GM20431 (cell line): Measurements from ENCODE around the gene ACOT7.
"Not testable (repeated sequence)": the region's sequence is repeated elsewhere in the genome, so short reads cannot be mapped to it uniquely, and the experiment has no call there.

Experiments used
- in situ Hi-C: fragments of 300-500 bp; cut with MseI, MboI; formaldehyde crosslinking; loops from one replicate; pipeline ENCODE4 v1.15.0; 2020; ENCODE audit warnings: low sequenced_read_pairs; ENCODE audit not compliant: unreplicated experiment

ACOT7 gene

DNA sequence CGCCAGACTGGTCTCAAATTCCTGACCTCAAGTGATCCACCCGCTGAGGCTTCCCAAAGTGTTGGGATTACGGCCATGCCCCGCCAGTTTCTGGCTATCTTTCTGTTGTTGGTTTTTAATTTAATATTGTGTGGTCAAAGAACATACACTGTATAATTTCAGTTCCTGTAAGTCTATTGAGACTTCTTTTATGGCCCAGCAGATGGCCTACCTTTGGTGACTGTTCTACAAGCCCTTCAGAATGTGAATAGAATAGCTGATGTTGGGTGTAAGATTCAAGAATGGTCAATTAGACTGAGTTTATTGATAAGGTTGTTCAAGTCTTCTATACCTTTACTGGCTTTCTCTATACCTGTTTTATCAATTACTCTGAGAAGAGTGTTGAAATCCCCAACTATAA is 15.5 kb upstream of the ACOT7 start:
- in situ Hi-C loops: loop anchor here (10.0 to 25.0 kb wide), 2 partner anchors 54 to 147 kb away; partner anchors contain the start of gene GPR153

DNA sequence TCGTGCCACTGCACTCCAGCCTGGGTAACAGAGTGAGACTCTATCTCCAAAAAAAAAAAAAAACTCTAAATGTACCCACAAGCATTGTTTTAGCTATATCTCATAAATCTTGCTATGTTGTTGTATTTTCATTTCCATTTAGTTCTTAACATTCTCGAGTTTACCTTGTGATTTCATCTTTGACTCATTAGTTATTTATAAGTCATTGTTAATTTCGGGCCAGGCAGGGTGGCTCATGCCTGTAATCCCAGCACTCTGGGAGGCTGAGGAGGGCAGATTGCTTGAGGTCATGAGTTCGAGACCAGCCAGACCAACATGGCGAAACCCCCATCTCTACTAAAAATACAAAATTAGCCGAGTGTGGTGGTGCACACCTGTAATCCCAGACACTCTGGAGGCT is 14.5 kb upstream of the ACOT7 start:
- in situ Hi-C loops: loop anchor here (10.0 to 25.0 kb wide), 2 partner anchors 53 to 146 kb away; partner anchors contain the start of gene GPR153

DNA sequence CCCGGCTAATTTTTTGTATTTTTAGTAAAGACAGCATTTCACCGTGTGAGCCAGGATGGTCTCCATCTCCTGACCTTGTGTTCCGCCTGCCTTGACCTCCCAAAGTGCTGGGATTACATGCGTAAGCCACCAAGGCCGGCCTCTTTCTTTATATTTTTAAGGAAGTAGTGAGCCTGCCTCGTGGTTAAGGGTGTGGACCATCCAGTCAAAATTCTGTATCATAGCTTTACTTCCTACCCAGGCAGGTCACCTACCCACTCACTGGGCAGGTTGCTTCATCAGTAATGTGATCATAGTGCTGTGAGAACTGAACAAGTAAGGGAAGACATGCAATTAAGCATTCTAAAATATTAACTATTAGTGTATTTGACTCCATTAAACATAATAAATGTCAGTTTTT is 8.1 kb upstream of the ACOT7 start:
- in situ Hi-C loops: loop anchor here (10.0 to 25.0 kb wide), 2 partner anchors 47 to 139 kb away; partner anchors contain the start of gene GPR153

DNA sequence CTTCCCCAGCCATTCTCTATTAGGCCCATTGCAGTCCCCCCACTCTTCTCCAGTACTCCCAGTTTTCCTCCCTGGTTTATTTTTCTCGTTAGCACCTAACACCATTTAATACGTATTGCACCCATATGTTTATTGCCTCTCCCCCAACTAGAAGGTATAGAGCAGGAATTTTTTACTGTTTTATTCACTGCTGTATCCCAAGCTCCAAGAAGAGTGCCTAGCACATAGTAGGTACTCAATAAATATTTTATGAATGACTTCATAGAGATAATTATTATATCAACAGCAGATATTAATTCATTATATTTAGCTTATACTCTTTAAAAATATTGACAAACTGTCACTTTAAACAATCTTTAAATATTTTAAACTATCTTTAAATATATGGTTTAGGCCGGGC is 5.7 kb upstream of the ACOT7 start:
- in situ Hi-C loops: no loop called here

DNA sequence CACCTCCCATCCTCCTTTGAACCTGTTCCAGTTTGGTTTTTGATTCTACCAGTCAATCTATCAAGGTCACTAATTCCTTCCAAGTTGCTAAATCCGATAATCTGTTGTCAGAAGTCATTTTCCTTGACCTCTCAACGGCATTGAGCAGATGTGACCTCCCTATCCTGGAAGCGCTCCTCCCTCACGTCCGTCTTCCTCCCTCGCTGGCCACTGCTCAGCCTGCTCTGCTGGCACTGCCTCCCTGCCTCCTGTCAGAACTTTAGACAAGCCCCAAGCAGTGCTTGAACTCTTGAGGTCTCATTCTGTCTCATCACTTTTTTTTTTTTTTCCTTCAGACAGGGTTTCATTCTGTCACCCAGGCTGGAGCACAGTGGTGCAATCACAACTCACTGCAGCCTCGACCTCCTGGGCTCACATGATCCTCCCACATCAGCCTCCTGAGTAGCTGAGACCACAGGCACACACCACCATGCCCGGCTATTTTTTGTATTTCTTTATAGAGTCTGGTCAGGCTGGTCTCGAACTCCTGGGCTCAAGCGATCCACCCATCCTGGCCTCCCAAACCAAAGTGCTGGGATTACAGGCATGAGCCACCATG is 4.4 kb upstream of the ACOT7 start:
- in situ Hi-C loops: no loop called here

DNA sequence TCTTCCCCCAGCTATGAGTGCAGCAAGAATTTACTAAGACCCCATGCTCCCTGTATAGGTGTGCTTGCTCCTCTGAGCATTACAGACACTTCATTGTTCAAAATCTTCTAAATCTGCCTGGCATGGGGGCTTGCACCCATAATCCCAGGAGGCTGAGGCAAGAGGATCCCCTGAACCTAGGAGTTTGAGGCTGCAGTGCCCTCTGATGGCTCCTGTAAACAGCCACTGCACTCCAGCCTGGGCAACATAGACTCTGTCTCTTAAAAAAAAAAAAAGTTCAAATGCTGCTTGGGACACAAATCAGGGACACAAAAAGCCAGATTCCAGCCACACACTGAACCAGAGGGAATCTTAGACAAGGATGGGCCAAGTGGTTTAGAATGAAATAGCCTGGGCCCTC is 3.4 kb upstream of the ACOT7 start:
- in situ Hi-C loops: no loop called here

DNA sequence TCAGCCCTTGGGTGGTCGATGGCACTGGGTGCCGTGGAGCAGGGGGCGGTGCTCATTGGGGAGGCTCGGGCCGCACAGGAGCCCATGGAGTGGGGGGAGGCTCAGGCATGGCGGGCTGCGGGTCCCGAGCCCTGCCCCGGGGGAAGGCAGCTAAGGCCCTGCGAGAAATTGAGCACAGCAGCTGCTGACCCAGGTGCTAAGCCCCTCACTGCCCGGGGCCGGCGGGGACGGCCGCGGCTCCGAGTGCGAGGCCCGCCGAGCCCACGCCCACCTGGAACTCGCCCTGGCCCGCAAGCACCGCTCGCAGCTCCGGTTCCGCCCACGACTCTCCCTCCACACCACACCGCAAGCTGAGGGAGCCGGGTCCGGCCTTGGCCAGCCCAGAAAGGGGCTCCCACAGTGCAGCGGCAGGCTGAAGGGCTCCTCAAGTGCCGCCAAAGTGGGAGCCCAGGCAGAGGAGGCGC is 2.2 kb upstream of the ACOT7 start:
- in situ Hi-C loops: not testable (repeated sequence)

DNA sequence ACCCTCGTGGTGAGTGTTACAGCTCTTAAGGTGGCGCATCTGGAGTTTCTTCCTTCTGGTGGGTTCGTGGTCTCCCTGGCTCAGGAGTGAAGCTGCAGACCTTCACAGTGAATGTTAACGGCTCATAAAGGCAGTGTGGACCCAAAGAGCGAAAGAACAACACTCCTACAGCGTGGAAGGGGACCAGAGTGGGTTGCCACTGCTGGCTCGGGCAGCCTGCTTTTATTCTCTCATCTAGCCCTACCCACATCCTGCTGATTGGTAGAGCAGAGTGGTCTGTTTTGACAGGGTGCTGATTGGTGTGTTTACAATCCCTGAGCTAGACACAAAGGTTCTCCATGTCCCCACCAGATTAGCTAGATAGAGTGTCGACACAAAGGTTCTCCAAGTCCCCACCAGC is 1.6 kb upstream of the ACOT7 start:
- in situ Hi-C loops: not testable (repeated sequence)

DNA sequence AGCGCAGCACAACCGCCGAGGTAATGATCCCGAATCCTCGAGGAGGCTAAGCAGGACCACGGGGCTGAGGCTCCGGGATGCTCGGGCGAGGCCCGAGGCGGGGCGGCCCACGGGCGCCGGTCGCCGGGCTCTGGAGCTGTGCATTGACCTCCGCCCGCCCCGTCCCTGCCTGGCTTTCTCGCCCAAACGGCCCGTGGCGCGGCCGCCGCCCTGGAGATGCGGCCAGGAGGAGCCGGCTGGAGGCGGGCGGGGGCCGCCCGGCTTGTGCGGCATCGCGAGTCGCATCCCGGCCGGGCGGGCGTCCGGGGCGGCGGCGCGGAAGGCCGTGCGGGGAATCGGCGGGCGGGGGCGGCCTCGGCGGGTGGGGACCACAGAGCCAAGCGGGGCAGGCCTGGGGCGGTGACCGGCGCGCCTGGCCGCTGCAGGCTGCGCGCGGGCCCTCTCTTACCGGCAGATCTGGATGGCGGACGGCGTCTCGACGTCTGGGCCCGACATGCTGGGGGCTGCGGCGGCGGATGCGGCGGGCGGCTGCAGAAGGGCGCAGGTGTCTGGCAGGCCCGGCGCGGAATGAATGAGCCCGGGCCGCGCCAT is 663 bp downstream of the ACOT7 start:
- in situ Hi-C loops: no loop called here

DNA sequence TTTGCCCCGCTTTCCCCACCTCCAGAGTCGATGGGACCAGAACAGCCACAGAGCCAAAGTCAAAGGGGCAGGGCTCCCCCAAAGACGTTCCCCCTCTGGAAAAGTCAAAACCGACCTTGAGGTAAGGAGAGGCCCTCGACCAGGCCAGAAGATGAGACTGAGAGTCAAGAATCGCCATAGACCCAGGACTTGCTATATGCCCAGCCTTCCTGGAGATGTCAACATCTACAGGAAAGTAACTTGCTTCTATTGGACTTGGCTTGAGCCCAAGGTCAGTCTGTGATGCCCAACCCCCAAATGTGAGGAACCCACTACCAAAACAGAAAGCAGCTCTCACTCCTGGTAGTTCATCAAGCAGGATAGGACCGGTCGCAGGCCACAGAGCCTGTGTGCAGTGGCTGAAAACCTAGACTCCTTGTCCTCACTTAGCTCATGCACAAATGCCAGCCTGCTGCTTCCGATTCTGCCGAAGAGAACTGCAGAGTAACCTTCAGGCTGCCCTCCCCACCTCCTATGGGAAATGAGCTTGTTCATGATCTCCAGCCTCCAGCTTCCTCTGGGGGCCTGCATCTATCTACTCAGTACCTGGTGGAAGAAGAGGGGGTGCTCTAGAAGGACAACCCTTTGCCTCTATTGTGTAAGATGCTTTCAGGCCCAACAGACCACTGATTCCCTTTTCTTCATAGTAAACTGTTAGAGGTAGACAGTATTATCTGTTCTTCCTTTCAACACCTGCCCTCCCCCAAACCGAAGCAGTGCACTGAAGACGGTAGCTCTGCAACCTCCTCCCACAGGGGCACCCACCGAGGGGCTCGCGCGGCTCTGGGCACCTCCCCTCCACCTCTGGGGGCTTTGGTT is 1.4 kb downstream of the ACOT7 start:
- in situ Hi-C loops: no loop called here

DNA sequence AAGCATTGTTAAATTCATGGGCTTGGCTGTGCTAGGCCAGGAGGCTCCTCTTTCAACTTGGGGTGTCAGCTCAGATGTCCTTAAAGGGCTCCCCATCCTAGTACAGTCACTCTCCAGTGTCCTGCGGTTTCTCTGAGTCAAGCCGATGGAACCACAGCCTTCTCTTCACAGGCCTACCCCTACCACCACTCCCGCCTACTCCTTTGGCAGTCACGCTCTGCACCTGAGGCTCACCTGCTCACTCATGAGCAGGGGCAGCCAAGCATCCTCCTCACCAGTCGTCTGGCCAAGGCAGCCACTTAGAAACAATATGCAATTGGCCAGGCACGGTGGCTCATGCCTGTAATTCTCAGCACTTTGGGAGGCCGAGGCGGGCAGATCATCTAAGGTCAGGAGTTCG is 3.6 kb downstream of the ACOT7 start:
- in situ Hi-C loops: no loop called here

DNA sequence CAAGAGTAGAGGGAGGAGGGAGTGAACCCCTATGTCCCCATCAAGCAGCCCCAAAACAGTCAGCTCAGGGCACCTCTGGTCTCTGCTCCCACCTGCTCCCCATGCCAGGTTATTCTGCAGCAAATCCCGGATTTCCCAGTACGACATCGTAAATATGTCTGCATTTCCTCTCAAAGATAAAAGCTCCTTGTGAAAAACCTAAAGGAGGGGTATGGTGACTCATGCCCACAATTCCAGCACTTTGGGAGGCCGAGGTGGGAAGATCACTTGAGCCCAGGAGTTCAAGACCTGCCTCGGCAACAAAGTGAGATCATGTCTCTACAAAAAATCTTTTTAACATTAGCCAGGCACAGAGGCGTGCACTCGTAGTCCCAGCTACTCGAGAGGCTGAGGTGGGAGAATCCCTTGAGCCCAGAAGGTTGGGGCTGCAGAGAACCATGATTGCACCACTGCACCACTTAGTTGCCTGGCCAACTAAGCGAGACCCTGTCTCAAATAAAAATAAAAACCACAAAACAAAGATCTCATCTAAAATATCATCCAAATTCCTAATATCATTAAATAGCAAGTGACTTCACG is 7.1 kb downstream of the ACOT7 start:
- in situ Hi-C loops: no loop called here

DNA sequence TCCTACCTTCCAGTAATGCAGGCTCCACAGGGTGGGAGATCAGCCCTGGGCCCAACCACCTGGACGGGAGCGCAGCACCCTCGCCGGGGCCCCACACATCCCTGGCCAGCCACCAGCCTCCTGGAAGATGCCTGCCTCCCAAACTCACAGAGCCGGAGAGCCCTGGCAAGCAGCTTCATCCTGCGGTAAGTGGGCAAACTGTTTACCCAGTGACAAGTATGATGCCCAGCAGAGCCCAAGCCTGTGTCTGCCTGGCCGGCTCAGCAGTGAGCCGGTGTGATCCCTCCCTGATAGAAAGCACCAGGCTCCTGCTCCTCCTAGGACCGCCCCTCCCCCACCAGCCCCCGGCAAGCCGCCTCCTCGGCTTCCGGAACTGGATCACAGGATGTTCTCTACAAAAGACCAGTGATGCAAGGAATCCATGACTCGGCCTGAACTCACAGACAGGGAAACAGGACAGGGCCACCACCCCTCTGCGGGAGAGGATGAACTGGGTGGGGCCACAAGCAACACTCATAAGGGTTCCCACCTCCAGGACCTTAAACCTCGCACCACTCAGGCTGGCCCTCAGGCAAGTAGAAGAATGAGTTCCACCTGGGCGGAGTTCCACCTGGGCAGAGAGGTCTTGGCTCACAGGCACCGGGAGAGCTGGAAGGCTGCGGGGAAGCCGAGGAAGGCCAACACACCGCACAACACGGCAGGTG is 7.9 kb downstream of the ACOT7 start:
- in situ Hi-C loops: no loop called here

DNA sequence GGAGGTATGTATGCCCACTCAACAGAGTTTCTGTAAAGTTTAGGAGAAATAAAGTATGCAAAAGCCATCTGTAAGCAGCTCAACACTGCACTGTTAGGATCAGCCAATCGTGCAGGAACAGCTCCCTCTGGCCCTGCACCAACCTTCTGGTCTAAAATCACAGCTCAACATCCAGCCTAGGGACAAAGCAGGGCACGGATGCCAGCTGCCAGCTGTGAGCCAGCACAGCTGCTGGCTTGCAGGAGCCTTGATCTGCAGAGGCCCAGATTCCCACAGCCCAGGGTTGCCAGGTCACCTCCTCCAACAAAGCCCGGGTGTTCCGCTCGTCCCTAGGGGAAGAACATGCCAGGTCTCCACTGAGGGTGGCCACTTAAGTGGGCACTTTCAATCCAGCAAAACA is 8.6 kb downstream of the ACOT7 start:
- in situ Hi-C loops: no loop called here

DNA sequence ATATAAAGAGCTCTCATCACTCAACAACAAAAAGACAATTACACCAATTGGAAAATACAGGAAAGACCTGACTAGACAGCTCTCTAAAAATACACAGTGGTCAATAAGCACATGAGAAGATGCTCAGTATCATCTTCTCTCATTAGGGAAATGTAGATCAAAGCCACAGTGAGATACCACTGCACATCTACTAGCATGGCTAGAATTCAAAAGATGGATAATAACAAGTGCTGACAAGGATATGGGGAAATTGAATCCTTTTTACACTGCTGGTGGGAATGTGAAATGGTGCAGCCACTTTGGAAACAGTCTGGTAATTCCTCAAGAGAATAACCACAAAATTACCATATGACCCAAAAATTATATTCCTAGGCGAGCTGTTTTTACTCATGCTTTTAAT is 9.4 kb downstream of the ACOT7 start:
- in situ Hi-C loops: no loop called here

DNA sequence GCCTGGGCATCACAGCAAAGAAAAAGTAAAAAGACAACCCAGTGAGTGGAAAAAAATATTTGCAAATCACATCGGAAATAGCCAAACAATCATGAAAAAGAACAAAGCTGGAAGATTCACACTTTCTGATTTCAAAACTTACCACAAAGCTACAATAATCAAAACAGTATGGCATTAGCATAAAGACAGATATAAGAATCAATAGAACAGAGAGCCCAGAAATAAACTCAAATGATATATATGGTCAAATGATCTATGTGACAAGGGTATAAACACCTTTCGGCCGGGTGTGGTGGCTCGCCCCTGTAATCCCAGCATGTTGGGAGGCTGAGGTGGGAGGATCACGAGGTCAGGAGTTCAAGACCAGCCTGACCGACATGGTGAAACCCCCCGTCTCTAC is 13.5 kb downstream of the ACOT7 start:
- in situ Hi-C loops: no loop called here

DNA sequence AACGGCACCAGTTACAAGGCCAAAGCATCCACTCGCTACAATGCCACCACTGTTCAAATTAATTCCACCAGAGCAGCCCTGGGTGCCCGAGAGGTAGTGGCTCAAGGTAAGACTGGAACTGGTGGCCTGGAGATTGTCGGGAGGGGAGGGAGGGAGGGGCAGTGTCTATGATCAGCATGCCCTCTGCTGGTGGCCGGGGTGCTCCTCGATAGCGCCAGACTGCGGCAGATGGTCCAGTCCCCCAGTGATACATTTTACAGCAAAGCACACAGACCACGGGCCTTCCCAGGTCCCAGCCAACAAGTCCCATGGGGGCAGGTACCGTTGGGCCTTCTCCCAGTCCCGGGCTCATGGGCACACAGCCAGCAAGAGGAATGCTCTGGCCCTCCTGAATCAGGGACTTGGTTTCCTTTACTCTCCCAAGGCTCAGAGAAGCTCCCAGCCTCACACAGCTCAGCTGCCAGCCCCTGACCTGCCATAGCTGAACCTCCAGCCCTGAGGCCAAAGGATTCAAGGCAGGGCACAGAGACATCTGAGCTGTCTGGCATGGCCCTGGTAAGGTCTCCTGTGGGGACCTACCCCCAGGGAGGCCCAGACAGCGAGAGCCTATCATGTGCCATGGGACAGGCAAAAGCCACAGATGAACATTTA is 15.3 kb downstream of the ACOT7 start:
- in situ Hi-C loops: no loop called here

DNA sequence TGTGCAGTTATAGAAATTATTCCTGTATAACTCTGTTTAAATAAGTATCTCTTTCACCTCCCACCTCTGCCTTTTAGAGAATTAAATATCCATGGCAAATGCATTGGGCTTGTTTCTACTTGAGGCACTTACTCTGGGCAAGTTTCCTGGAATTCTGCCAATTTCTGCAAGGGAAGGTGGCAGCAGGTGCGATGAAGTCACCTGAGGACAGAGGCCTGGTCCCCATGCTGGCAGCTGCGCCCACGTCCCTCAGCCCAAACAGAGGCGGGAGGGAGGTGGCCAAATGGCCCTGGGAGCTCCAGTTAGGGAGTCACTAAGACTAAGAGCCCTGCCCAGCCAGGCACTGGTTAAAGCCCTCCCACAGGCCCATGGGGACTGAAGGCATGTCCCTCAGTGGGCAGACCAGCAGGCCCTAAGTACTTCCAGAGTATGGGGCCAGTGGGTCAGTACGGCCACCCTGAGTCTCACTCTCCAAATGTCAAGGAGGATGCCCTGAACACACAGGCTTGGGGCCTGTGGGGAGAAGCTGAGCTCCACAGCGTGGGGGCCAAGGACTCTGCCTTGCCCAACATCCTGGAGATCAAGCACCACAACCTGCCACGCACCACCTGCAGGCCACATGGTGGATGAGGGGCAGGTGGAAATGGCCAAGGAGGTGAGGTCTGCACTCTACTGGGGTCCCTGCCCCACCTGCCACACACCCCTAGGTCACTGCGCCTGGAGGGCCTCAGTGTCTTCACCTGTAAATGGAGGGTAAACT is 19.4 kb downstream of the ACOT7 start:
- in situ Hi-C loops: no loop called here

DNA sequence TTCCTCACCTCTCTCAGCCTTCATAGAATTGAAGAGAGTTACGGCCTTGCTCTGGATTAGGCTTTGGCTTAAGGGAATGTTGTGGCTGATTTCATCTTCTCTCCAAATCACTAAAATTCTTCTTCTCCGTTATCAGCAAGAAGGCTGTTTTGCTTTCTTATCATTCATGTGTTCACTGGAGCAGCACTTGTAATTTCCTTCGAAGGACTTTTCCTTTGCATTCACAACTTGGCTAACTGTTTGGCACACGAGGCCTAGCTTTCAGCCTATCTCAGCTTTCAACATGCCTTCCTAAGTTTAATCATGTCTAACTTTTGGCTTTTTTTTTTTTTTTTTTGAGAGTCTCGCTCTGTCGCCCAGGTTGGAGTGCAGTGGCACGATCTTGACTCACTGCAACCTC is 21.3 kb downstream of the ACOT7 start:
- in situ Hi-C loops: not testable (repeated sequence)
